HL-60 (cell line): ENCODE data around the gene AP1B1.

ENCODE experiments used
- DNase-seq, 2 experiments: peaks; one replicate each; pipeline ENCODE4 v3.0.0-alpha.2; 2010 to 2020; ENCODE audit warnings: low read depth in 1 of 2, low spot score in 1 of 2
- H3K27ac ChIP-seq: fragments of 250-450 bp; sonication (Bioruptor Pico); replicated peaks from 2 replicates; pipeline ENCODE4 v1.5.1; 2020; ENCODE audit warnings: mild to moderate bottlenecking, moderate library complexity
- H3K27me3 ChIP-seq: fragments of 250-450 bp; sonication (Bioruptor Pico); 2 replicates; pipeline ENCODE4 v1.5.1; 2021; ENCODE audit warnings: mild to moderate bottlenecking, moderate library complexity; ENCODE audit not compliant: insufficient read depth, poor library complexity, severe bottlenecking
- H3K4me3 ChIP-seq: replicated peaks from 2 replicates; pipeline ENCODE4 v1.5.1; 2011; ENCODE audit warnings: mild to moderate bottlenecking, control low read depth, low read length; ENCODE audit not compliant: insufficient read depth
- GABPA ChIP-seq: IDR thresholded peaks from 2 replicates; pipeline ENCODE4 v1.6.1; 2012; ENCODE audit warnings: low read depth
- POLR2AphosphoS5 ChIP-seq: IDR thresholded peaks from 2 replicates; pipeline ENCODE4 v1.6.1; 2012; ENCODE audit warnings: low read depth
- REST ChIP-seq: IDR thresholded peaks from 2 replicates; pipeline ENCODE4 v1.6.1; 2012; ENCODE audit warnings: low read depth; ENCODE audit not compliant: insufficient replicate concordance
- SPI1 ChIP-seq: IDR thresholded peaks from 2 replicates; pipeline ENCODE4 v1.6.1; 2012; ENCODE audit warnings: low read depth, mild to moderate bottlenecking, borderline replicate concordance
- TF ChIP-seq, protein P1 (sequence below): IDR thresholded peaks from one replicate; pipeline ENCODE4 v1.5.1; 2011; ENCODE audit warnings: low read length, control low read depth, inconsistent platforms; ENCODE audit not compliant: insufficient read depth

The AP1B1 gene

DNA sequence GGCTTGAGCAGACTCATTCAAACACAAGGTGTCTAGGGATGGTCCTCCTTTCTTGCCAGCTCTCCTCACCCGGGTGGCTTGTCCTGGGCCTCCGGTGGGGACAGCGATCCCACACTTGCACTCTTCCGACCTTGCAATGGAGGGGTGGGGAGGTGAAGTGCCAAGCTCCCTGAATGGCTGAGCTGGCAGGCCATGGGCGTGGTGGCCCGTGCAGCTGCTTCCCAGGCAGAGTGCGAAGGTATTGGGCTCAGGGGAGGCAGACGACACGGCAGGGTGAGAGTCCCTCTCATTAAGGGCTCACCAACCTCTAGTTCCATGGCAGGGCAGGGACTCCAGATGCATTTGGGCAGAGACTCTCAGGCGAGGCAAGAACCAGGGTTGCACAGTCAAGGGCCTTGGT, 61.9 kb downstream of the AP1B1 start:
- H3K27me3 ChIP-seq, result no peaks in the 10 kb centered on the region
- no peak overlapping the region for H3K4me3 ChIP-seq
- DNase-seq, result no peak
- TF ChIP-seq SPI1 (no peak), GABPA (no peak), POLR2AphosphoS5 (no peak), REST (no peak)
- TF ChIP-seq, protein P1, sequence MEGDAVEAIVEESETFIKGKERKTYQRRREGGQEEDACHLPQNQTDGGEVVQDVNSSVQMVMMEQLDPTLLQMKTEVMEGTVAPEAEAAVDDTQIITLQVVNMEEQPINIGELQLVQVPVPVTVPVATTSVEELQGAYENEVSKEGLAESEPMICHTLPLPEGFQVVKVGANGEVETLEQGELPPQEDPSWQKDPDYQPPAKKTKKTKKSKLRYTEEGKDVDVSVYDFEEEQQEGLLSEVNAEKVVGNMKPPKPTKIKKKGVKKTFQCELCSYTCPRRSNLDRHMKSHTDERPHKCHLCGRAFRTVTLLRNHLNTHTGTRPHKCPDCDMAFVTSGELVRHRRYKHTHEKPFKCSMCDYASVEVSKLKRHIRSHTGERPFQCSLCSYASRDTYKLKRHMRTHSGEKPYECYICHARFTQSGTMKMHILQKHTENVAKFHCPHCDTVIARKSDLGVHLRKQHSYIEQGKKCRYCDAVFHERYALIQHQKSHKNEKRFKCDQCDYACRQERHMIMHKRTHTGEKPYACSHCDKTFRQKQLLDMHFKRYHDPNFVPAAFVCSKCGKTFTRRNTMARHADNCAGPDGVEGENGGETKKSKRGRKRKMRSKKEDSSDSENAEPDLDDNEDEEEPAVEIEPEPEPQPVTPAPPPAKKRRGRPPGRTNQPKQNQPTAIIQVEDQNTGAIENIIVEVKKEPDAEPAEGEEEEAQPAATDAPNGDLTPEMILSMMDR, result no peak
- H3K27ac ChIP-seq, result no peak overlapping the region

DNA sequence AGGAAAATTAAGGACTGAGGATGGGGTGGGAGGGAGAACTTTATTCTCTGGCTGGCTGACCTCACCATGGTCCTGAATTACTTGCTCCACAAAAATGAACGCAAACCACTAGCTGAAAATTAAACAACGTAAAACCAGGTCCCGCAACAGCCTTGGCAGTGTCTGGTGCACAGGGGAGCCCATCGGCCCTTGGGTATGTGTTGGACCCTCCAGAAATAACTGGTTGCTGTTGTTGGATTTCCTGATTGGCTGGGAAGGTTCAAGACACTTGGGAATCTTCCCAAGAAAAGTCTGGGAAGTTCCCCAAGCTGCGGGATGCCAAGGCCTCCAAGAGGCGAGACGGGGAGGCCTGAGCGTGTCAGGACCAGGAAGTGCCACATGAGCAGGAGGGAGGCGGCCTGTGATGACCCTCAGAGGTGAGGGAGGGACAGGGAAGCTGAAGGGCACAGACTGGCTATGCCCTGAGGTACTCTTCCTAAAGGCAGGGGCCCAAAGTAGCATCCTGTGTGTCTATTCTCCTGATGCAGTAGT, 62.5 kb downstream of the AP1B1 start:
- no peaks in the 10 kb centered on the region for H3K27me3 ChIP-seq
- no peak overlapping the region for H3K27ac ChIP-seq
- TF ChIP-seq GABPA (no peak), POLR2AphosphoS5 (no peak), REST (no peak), SPI1 (no peak)
- TF ChIP-seq, protein P1, result no peak
- H3K4me3 ChIP-seq, result no peak overlapping the region
- no peak for DNase-seq

DNA sequence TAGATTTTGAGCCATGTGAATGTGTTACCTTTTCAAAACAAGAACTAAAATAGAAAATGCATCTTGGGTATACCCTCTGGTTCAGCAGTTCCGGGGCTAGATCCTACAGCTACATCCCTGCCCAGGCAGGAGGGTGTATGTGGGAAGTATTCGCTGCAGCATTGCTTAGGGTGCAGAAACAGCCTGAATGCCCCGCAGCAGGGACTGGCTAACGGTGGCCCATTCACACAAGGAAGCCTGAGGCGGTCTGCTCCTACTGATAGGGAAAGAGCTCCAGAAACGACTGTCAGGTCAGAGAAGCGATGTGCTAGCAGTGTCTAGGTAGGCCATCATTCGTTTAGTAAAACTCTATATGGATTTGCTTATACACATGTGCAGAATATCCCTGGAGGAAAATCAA, 63.0 kb downstream of the AP1B1 start:
- TF ChIP-seq, protein P1, result no peak
- TF ChIP-seq POLR2AphosphoS5 (no peak), GABPA (no peak), REST (no peak), SPI1 (no peak)
- Histone ChIP-seq H3K27ac (no peak overlapping the region), H3K27me3 (no peaks in the 10 kb centered on the region), H3K4me3 (no peak overlapping the region)
- no peak for DNase-seq
